OCI-LY7 (cell line): ENCODE measurements around the gene UFD1. TPM values are rescaled to one million over a fixed set of nuclear protein-coding genes. Genes with fewer than 3 reads are reported as not detected.

Experiments
- BruUV-seq: library from RNA; stranded (reverse); fragments of 400-500 nt; replicated peaks from 2 replicates; lab custom pipeline; 2021; lab: Mats Ljungman, UMichigan
- CTCF ChIA-PET: fragments of 300-600 bp; sonication (Branson Sonifier 250); formaldehyde crosslinking; loops from one replicate; lab custom pipeline; 2022; ENCODE audit warnings: antibody characterized with exemption; ENCODE audit not compliant: unreplicated experiment; lab: Charles Lee
- POLR2A ChIA-PET: fragments of 300-600 bp; sonication (Branson Sonifier 250); formaldehyde crosslinking; loops from one replicate; lab custom pipeline; 2022; ENCODE audit warnings: antibody characterized with exemption; lab: Charles Lee
- DNase-seq: peaks from one replicate; pipeline ENCODE4 v3.0.0-alpha.2; 2015; ENCODE audit warnings: low spot score
- H2AFZ ChIP-seq: fragments of 200-600 bp; sonication (generic), shearing (Covaris generic); 2 replicates; pipeline ENCODE4 v1.6.1; 2014; ENCODE audit warnings: mild to moderate bottlenecking, antibody characterized with exemption, low read length, moderate library complexity
- H3K27ac ChIP-seq: fragments of 200-600 bp; sonication (generic); 2 replicates; pipeline ENCODE4 v1.5.1; 2014; ENCODE audit warnings: mixed run types, low read depth, mild to moderate bottlenecking, moderate library complexity, low read length, inconsistent platforms; ENCODE audit not compliant: poor library complexity, severe bottlenecking
- H3K36me3 ChIP-seq: fragments of 200-600 bp; sonication (generic); 2 replicates; pipeline ENCODE4 v1.6.1; 2014; ENCODE audit warnings: mild to moderate bottlenecking, antibody characterized with exemption, low read length, moderate library complexity, mixed read lengths; ENCODE audit not compliant: insufficient read depth
- H3K4me1 ChIP-seq: fragments of 200-600 bp; sonication (generic); 2 replicates; pipeline ENCODE4 v1.5.1; 2014; ENCODE audit warnings: mild to moderate bottlenecking, low read length; ENCODE audit not compliant: insufficient read depth, poor library complexity, severe bottlenecking
- H3K4me2 ChIP-seq: fragments of 200-600 bp; sonication (generic); 2 replicates; pipeline ENCODE4 v1.6.1; 2014; ENCODE audit warnings: mild to moderate bottlenecking, low read length
- H3K4me3 ChIP-seq: fragments of 200-600 bp; sonication (generic); 2 replicates; pipeline ENCODE4 v1.5.1; 2014; ENCODE audit warnings: mild to moderate bottlenecking, low read depth, low read length; ENCODE audit not compliant: poor library complexity, severe bottlenecking
- H3K79me2 ChIP-seq: fragments of 200-600 bp; sonication (generic); 2 replicates; pipeline ENCODE4 v1.6.1; 2016; ENCODE audit warnings: low read depth, mild to moderate bottlenecking, low read length, moderate library complexity, mixed read lengths; ENCODE audit not compliant: insufficient read depth
- H3K9me2 ChIP-seq: fragments of 200-600 bp; sonication (generic); 2 replicates; pipeline ENCODE4 v1.6.1; 2016; ENCODE audit warnings: mild to moderate bottlenecking, low read length, mixed read lengths; ENCODE audit not compliant: insufficient read depth
- H3K9me3 ChIP-seq: fragments of 200-600 bp; sonication (generic); 2 replicates; pipeline ENCODE4 v1.6.1; 2014; ENCODE audit warnings: mild to moderate bottlenecking, mixed run types, low read length, mixed read lengths
- H4K20me1 ChIP-seq: fragments of 200-600 bp; sonication (generic); 2 replicates; pipeline ENCODE4 v1.6.1; 2014; ENCODE audit warnings: mild to moderate bottlenecking, antibody characterized with exemption, low read length, moderate library complexity, mixed read lengths; ENCODE audit not compliant: insufficient read depth
- CTCF ChIP-seq: fragments of 200-600 bp; sonication (generic); conservative IDR thresholded peaks from 2 replicates; pipeline ENCODE4 v1.5.1; 2014; ENCODE audit warnings: mild to moderate bottlenecking, antibody characterized with exemption, low read length, moderate library complexity, mixed read lengths
- EZH2phosphoT487 ChIP-seq: fragments of 200-600 bp; sonication (generic); IDR thresholded peaks from 2 replicates; pipeline ENCODE4 v1.6.1; 2018; ENCODE audit warnings: low read depth, borderline replicate concordance, mild to moderate bottlenecking, mixed run types, antibody characterized with exemption, low read length, moderate library complexity, mixed read lengths
- intact Hi-C: fragments of 100-400 bp; cut with micrococcal nuclease; formaldehyde crosslinking; loops from one replicate; pipeline ENCODE4 v1.10.0; 2022; ENCODE audit not compliant: unreplicated experiment
- total RNA-seq, 2 experiments: library from RNA; depleted of rRNA in 1 of 2; stranded (reverse); fragments of >200 nt in 1 of 2; shearing (Covaris generic) in 1 of 2; gene quantifications; 2 replicates each; pipeline ENCODE4 v1.2.3, GENCODE V29; 2014 to 2022

Gene UFD1
- total RNA-seq, 2 experiments from 2014 or later: 60.1 to 70.8 TPM

GRCh38 chr22:19463491-19464469 is 15.2 kb downstream of the UFD1 start:
- DNase-seq: no peak
- POLR2A ChIA-PET: interaction anchor here (1.7 kb wide), 1 partner anchor 10 kb away, joined by 6 read pairs; no protein-coding TSS in a partner anchor
- H3K9me3 ChIP-seq: no peaks in the 10 kb centered on the region
- H3K79me2 ChIP-seq: no peaks in the 10 kb centered on the region
- H4K20me1 ChIP-seq: no peaks in the 10 kb centered on the region
- CTCF ChIA-PET: no interaction called here
- peaks cover 99% of the 10 kb centered on the region for H3K36me3 ChIP-seq
- H2AFZ ChIP-seq: no peak overlapping the region
- H3K27ac ChIP-seq: no peak overlapping the region
- no peak overlapping the region for H3K4me3 ChIP-seq
- H3K9me2 ChIP-seq: no peaks in the 10 kb centered on the region
- TF ChIP-seq CTCF (no peak), EZH2phosphoT487 (no peak)
- intact Hi-C loops: loop anchor here (10.0 kb wide), 1 partner anchor 119 kb away; no protein-coding TSS in a partner anchor
- BruUV-seq: no TSS peak
- H3K4me2 ChIP-seq: no peak overlapping the region
- no peaks in the 10 kb centered on the region for H3K4me1 ChIP-seq

GRCh38 chr22:19463008-19463407 is 16.0 kb downstream of the UFD1 start:
- Histone ChIP-seq H3K4me2 (no peak overlapping the region), H3K79me2 (no peaks in the 10 kb centered on the region), H3K4me1 (no peaks in the 10 kb centered on the region), H2AFZ (no peak overlapping the region), H3K36me3 (peaks cover 97% of the 10 kb centered on the region), H3K27ac (no peak overlapping the region), H3K9me3 (no peaks in the 10 kb centered on the region), H4K20me1 (no peaks in the 10 kb centered on the region), H3K9me2 (no peaks in the 10 kb centered on the region), H3K4me3 (no peak overlapping the region)
- ChIA-PET CTCF (no interaction called here), POLR2A (interaction anchor here (1.7 kb wide), 1 partner anchor 10 kb away, joined by 6 read pairs; no protein-coding TSS in a partner anchor)
- intact Hi-C loops: loop anchor here (10.0 kb wide), 1 partner anchor 118 kb away; no protein-coding TSS in a partner anchor
- no peak for DNase-seq
- TSS peak; percentile 48 for BruUV-seq
- TF ChIP-seq CTCF (no peak), EZH2phosphoT487 (no peak)
